PFSK-1 (cell line): ENCODE measurements around the gene CTBP2.

Source experiments
- FOXP2 ChIP-seq: optimal IDR thresholded peaks from 2 replicates; pipeline ENCODE3; 2011; ENCODE audit warnings: borderline replicate concordance, control low read depth, inconsistent platforms; ENCODE audit not compliant: insufficient read depth; ENCODE audit errors: extremely low read length, extremely low read depth
- POLR2AphosphoS5 ChIP-seq: IDR thresholded peaks from 2 replicates; pipeline ENCODE4 v1.6.1; 2012; ENCODE audit warnings: low read depth, mild to moderate bottlenecking, control low read depth, low read length, moderate library complexity
- SIN3A ChIP-seq: IDR thresholded peaks from 2 replicates; pipeline ENCODE4 v1.6.1; 2012; ENCODE audit warnings: mild to moderate bottlenecking, low read length, moderate library complexity, borderline replicate concordance; ENCODE audit not compliant: insufficient read depth
- TAF1 ChIP-seq: IDR thresholded peaks from 2 replicates; pipeline ENCODE4 v1.6.1; 2012; ENCODE audit warnings: low read length, control low read depth, borderline replicate concordance; ENCODE audit not compliant: insufficient read depth
- TF ChIP-seq, protein P1 (sequence below), 2 experiments: IDR thresholded peaks; 2 replicates each; pipeline versions ENCODE4 v1.6.1 to v1.8.0; 2011 to 2012; ENCODE audit warnings: low read depth in 2 of 2, low read length in 2 of 2, control low read depth in 1 of 2, inconsistent platforms in 1 of 2, mild to moderate bottlenecking in 1 of 2, moderate library complexity in 1 of 2; ENCODE audit not compliant: insufficient read depth in 1 of 2

The CTBP2 gene

DNA sequence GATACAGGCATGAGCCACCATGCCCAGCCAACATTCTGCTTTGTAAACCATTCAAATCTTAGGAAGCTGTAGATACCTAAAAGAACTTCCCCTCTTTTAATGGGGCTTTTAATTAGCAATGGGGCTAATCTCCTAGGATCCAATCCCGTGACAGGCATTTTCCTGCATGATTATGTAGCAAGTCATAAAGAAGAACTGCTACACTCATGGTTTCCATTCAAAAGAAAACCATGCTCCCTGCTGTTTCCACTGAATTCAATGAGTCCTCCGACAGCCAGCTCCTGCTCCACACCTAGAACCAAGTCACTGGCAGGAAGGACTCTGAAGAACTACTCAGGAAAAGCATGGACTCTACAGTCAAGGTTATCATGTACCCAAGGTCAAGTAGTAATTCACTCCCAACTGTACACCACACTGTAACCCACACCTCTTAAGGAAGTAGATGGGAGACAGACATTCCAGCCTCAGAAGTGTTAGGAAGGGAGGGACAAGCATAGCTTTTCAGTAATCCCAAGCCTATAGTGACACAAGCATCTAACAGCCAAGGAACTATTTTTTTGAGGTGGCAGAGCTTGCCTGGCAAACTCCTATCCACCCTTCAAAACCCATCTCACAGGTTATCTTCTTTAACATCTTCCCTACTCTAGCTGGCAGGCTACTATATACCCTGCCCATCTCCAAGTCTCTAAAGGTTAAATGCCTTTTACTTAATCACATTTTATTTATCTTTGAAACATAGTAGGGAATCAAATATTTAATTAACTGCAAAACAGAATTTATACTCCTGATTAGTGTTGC, 47.5 kb downstream of the CTBP2 start:
- TF ChIP-seq, protein P1, sequence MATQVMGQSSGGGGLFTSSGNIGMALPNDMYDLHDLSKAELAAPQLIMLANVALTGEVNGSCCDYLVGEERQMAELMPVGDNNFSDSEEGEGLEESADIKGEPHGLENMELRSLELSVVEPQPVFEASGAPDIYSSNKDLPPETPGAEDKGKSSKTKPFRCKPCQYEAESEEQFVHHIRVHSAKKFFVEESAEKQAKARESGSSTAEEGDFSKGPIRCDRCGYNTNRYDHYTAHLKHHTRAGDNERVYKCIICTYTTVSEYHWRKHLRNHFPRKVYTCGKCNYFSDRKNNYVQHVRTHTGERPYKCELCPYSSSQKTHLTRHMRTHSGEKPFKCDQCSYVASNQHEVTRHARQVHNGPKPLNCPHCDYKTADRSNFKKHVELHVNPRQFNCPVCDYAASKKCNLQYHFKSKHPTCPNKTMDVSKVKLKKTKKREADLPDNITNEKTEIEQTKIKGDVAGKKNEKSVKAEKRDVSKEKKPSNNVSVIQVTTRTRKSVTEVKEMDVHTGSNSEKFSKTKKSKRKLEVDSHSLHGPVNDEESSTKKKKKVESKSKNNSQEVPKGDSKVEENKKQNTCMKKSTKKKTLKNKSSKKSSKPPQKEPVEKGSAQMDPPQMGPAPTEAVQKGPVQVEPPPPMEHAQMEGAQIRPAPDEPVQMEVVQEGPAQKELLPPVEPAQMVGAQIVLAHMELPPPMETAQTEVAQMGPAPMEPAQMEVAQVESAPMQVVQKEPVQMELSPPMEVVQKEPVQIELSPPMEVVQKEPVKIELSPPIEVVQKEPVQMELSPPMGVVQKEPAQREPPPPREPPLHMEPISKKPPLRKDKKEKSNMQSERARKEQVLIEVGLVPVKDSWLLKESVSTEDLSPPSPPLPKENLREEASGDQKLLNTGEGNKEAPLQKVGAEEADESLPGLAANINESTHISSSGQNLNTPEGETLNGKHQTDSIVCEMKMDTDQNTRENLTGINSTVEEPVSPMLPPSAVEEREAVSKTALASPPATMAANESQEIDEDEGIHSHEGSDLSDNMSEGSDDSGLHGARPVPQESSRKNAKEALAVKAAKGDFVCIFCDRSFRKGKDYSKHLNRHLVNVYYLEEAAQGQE (IDR thresholded peaks at IDR 0.05; ENCODE audit: insufficient read depth in 1 of 2, low read depth in 2 of 2, low read length in 2 of 2) = no peak
- no peak for TF ChIP-seq SIN3A
- no peak for TF ChIP-seq POLR2AphosphoS5
- TF ChIP-seq TAF1 = no peak
- no peak for TF ChIP-seq FOXP2

DNA sequence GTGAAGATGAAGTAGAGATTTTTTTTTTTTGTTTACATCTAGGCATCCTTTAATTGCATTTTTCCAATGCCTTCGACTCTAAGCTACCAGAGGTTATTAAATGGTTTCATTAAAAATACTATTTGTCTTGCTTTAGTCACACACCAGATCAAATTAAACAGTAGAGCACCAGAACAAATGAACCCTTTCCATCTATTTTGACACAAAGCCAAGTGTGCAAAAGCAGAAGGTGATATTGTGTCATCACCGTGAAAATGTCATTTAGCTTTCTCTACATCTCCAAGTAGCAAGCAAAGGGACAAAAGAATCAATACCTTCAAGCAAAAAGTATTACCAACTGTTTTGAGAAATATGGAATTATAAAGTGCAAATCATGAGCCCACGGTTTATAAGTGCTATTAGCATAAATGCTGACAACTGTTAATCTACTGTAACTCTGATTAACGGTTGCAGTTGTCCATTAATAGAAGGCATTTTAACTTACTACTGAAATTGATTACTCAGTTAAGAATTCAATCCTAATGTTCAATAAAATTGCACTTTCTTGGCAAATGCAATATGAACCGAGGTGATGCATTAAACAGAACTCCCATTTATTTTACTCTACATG, 49.1 kb downstream of the CTBP2 start:
- TF ChIP-seq TAF1 (no peak), FOXP2 (no peak), SIN3A (no peak), POLR2AphosphoS5 (no peak)
- TF ChIP-seq, protein P1 (IDR thresholded peaks at IDR 0.05; ENCODE audit: insufficient read depth in 1 of 2, low read depth in 2 of 2, low read length in 2 of 2) = no peak

DNA sequence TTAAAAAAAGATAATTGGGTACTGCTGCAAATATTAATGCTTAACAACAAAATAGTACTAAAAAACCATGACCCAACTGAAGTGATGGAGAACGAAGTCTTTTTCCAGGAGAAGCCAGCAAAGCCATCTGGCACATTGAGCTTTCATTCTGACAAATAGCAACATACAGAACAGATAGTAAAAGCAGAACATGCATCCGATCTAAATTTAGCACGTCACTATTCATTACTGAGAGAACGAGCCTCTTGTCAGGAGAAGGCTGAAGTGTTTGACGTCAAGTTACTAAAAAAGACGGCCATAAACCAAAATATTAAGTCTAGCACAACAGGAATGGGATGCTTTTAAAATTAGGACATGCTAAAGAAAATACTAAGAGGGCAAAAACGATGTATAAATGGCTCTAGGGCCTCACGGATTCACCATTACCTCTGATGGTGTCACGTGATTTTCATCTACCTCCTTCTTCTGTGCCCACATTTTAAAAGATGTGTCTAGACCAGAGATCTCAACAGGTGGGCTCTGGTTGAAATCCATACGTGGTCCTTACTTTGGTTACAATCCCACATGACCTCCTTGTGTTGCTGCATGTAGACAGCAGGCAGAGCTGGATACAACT, 52.3 kb downstream of the CTBP2 start:
- no peak for TF ChIP-seq POLR2AphosphoS5
- no peak for TF ChIP-seq TAF1
- no peak for TF ChIP-seq FOXP2
- TF ChIP-seq, protein P1 (IDR thresholded peaks at IDR 0.05; ENCODE audit: insufficient read depth in 1 of 2, low read depth in 2 of 2, low read length in 2 of 2) = no peak
- no peak for TF ChIP-seq SIN3A

DNA sequence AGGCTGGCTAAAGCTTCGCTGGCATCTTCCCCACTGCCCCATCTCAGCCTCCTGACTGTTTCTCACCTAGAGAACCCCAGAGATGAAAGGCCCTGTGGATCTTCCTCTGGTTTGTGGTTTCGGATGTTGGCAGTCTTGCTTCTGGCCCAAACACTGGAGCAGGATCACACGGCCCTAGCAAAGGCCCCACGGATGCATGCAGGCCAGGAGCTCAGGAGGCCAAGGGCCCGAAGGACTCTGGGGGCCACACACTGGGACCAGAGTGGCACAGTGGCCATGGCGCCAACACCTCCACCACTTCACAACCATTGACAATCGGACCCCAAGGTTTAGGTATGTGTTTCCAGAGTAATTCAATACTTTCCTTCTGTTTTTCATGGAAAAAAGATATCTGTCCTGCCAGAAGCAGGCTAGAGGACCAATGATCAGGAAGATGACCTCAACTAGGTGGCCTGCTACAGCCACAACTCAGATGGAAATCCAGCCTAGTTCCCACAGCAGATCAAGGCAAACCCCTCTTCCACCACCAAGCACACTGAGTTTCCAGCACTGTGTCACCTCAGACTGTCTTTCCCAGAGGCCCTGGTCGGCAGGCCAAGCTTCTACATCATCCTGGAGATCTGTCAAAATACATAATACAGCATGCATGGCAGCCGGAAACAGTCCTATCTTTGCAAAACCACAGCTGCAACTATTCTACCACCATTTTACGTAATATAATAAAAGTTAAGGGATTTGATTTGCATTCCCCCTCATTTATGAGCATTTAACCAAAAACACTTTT, 53.0 kb downstream of the CTBP2 start:
- TF ChIP-seq POLR2AphosphoS5 = no peak
- no peak for TF ChIP-seq SIN3A
- TF ChIP-seq TAF1 = no peak
- TF ChIP-seq FOXP2 = no peak
- TF ChIP-seq, protein P1 (IDR thresholded peaks at IDR 0.05; ENCODE audit: insufficient read depth in 1 of 2, low read depth in 2 of 2, low read length in 2 of 2) = no peak
